Cardiac muscle cell (in vitro differentiated cells and primary cell): Measurements from ENCODE around the gene OSBPL9. TPM values are rescaled to one million over a fixed set of nuclear protein-coding genes. Genes with fewer than 3 reads are reported as not detected.
A peak's percentile ranks its signal among the peaks of the same experiment; 100 is the strongest.
"Not testable (repeated sequence)": the region's sequence is repeated elsewhere in the genome, so short reads cannot be mapped to it uniquely, and the experiment has no call there.

Experiments
- DNase-seq, 2 donors: peaks; one replicate each; pipeline versions ENCODE4 v3.0.0 to v3.0.0-alpha.2; 2010 to 2017; ENCODE audit warnings: low read depth in 1 of 2, low spot score in 1 of 2
- H3K27ac ChIP-seq: fragments of 200-600 bp; sonication (generic); 2 replicates; pipeline ENCODE4 v1.5.1; 2016
- H3K27me3 ChIP-seq: fragments of 200-600 bp; sonication (generic); 2 replicates; pipeline ENCODE4 v1.6.0; 2016; ENCODE audit warnings: control low read depth
- H3K36me3 ChIP-seq: fragments of 200-600 bp; sonication (generic); 2 replicates; pipeline ENCODE4 v1.5.1; 2016; ENCODE audit warnings: control low read depth
- H3K4me1 ChIP-seq: fragments of 200-600 bp; sonication (generic); 2 replicates; pipeline ENCODE4 v1.8.1; 2017; ENCODE audit warnings: low read depth, mild to moderate bottlenecking, mixed run types
- H3K4me3 ChIP-seq: fragments of 200-600 bp; sonication (generic); 2 replicates; pipeline ENCODE4 v1.5.1; 2016; ENCODE audit warnings: mild to moderate bottlenecking
- H3K9me3 ChIP-seq: fragments of 200-600 bp; sonication (generic); 2 replicates; pipeline ENCODE4 v1.5.1; 2017; ENCODE audit warnings: low read depth, mild to moderate bottlenecking, control low read depth
- CTCF ChIP-seq: IDR thresholded peaks from 2 replicates; pipeline ENCODE4 v1.5.1; 2012; ENCODE audit warnings: low read depth, mild to moderate bottlenecking, low read length
- polyA plus RNA-seq: library from polyadenylated mRNA; unstranded; fragments of >200 nt; fragmentation: Nextera tagmentation; extraction: Ambion mirVana; gene quantifications from 2 replicates; pipeline ENCODE4 v1.2.1, GENCODE V29; 2016
- total RNA-seq: library from RNA; depleted of rRNA; stranded (reverse); fragments of >200 nt; gene quantifications from 2 replicates; pipeline ENCODE4 v1.2.3, GENCODE V29; 2016

The OSBPL9 gene
- total and polyA plus RNA-seq, 2 experiments from 2014 or later: 103 to 104 TPM

- H3K36me3 ChIP-seq: peaks cover 29% of the 10 kb centered on the region
Measured at GRCh38 chr1:51814513-51814912, 197.6 kb downstream of the OSBPL9 start.

GRCh38 chr1:51818487-51818886, 201.6 kb downstream of the OSBPL9 start:
- H3K27me3 ChIP-seq: no peaks in the 10 kb centered on the region
- H3K36me3 ChIP-seq: peaks cover 44% of the 10 kb centered on the region
- H3K4me3 ChIP-seq: no peak overlapping the region
- peaks cover 7% of the 10 kb centered on the region for H3K4me1 ChIP-seq
- no peak for TF ChIP-seq CTCF
- DNase-seq: no peak
- H3K9me3 ChIP-seq: no peaks in the 10 kb centered on the region
- no peak overlapping the region for H3K27ac ChIP-seq

More at GRCh38 chr1:51814513-51814912, 197.6 kb downstream of the OSBPL9 start:
- Histone ChIP-seq H3K4me1 (peaks cover 8% of the 10 kb centered on the region), H3K4me3 (no peak overlapping the region), H3K27me3 (no peaks in the 10 kb centered on the region), H3K27ac (no peak overlapping the region), H3K9me3 (no peaks in the 10 kb centered on the region)
- DNase-seq: no peak
- TF ChIP-seq CTCF: no peak

- not testable (repeated sequence) for H3K4me3 ChIP-seq, H3K27ac ChIP-seq, DNase-seq, H3K4me1 ChIP-seq, H3K27me3 ChIP-seq, H3K9me3 ChIP-seq
- H3K36me3 ChIP-seq: peaks cover 42% of the 10 kb centered on the region
Measured at GRCh38 chr1:51819021-51819420, 202.1 kb downstream of the OSBPL9 start.

GRCh38 chr1:51819810-51820209, 202.9 kb downstream of the OSBPL9 start:
- Histone ChIP-seq H3K27me3 (no peaks in the 10 kb centered on the region), H3K27ac (no peak overlapping the region), H3K4me3 (no peak overlapping the region), H3K36me3 (peaks cover 44% of the 10 kb centered on the region), H3K9me3 (no peaks in the 10 kb centered on the region), H3K4me1 (no peaks in the 10 kb centered on the region)
- peak in 1 of 2 donors; percentile 23 for DNase-seq
- no peak for TF ChIP-seq CTCF

GRCh38 chr1:51829058-51829457, 212.2 kb downstream of the OSBPL9 start:
- Histone ChIP-seq H3K27me3 (no peaks in the 10 kb centered on the region), H3K27ac (no peak overlapping the region), H3K4me1 (no peaks in the 10 kb centered on the region), H3K36me3 (peaks cover 25% of the 10 kb centered on the region), H3K4me3 (no peak overlapping the region), H3K9me3 (no peaks in the 10 kb centered on the region)
- no peak for DNase-seq
- no peak for TF ChIP-seq CTCF

- no peak overlapping the region for H3K27ac ChIP-seq
- no peak overlapping the region for H3K4me3 ChIP-seq
- H3K4me1 ChIP-seq: no peaks in the 10 kb centered on the region
- no peaks in the 10 kb centered on the region for H3K27me3 ChIP-seq
- no peaks in the 10 kb centered on the region for H3K9me3 ChIP-seq
- peaks cover 20% of the 10 kb centered on the region for H3K36me3 ChIP-seq
- no peak for DNase-seq
- no peak for TF ChIP-seq CTCF
Measured at GRCh38 chr1:51833700-51834099, 216.8 kb downstream of the OSBPL9 start.
